Fibroblast of villous mesenchyme (primary cell): ENCODE data around the gene GDPGP1. TPM values are rescaled to one million over a fixed set of nuclear protein-coding genes. Genes with fewer than 3 reads are reported as not detected.
"Not testable (repeated sequence)": the region's sequence is repeated elsewhere in the genome, so short reads cannot be mapped to it uniquely, and the experiment has no call there.

Experiments
- DNase-seq: peaks from one replicate; pipeline ENCODE4 v3.0.0-alpha.2; 2010; ENCODE audit warnings: low read depth
- H3K4me3 ChIP-seq: 2 replicates; pipeline ENCODE4 v1.5.1; 2011; ENCODE audit warnings: low read depth, mild to moderate bottlenecking, low read length
- total RNA-seq: library from RNA; depleted of rRNA; stranded (reverse); fragments of >200 nt; gene quantifications from 2 replicates; pipeline ENCODE4 v1.2.3, GENCODE V29; 2012
- TF ChIP-seq, protein P1 (sequence below): IDR thresholded peaks from 2 replicates; pipeline ENCODE4 v1.5.1; 2012; ENCODE audit warnings: low read depth, mild to moderate bottlenecking, low read length; ENCODE audit not compliant: insufficient read depth

Gene GDPGP1
- total RNA-seq, 1 donor = 5.6 TPM

DNA sequence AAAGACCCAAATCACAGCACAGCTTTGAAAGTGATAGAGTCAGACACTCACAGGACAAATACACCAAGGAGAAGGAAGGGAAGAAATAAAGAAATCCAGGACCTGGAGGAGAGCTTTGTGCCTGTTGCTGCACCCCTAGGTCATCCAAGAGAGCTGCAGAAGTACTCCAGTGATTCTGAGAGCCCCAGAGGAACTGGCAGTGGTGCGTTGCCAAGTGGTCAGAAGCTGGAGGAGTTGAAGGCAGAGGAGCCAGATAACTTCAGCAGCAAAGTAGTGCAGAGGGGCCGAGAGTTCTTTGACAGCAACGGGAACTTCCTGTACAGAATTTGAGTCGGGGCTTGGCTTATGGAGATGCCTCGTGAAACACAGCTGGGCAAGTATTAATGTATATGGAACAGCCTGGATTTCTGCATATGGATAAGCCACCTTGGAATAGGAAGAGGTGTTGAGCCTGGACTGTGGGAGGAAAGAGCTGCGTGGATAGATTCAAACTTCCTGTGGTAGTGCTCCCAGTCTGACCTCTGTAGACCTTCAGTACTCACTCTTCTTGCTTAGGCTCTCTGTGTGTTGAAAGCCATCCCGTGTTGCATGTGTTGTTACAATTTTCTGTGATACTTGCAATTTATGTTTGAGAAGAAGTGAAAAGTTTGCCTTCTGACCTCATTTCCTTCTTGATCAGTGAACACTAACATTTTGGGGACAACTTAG lies 37.6 kb downstream of the GDPGP1 start:
- no peak overlapping the region for H3K4me3 ChIP-seq
- TF ChIP-seq, protein P1, sequence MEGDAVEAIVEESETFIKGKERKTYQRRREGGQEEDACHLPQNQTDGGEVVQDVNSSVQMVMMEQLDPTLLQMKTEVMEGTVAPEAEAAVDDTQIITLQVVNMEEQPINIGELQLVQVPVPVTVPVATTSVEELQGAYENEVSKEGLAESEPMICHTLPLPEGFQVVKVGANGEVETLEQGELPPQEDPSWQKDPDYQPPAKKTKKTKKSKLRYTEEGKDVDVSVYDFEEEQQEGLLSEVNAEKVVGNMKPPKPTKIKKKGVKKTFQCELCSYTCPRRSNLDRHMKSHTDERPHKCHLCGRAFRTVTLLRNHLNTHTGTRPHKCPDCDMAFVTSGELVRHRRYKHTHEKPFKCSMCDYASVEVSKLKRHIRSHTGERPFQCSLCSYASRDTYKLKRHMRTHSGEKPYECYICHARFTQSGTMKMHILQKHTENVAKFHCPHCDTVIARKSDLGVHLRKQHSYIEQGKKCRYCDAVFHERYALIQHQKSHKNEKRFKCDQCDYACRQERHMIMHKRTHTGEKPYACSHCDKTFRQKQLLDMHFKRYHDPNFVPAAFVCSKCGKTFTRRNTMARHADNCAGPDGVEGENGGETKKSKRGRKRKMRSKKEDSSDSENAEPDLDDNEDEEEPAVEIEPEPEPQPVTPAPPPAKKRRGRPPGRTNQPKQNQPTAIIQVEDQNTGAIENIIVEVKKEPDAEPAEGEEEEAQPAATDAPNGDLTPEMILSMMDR = no peak
- DNase-seq = no peak

DNA sequence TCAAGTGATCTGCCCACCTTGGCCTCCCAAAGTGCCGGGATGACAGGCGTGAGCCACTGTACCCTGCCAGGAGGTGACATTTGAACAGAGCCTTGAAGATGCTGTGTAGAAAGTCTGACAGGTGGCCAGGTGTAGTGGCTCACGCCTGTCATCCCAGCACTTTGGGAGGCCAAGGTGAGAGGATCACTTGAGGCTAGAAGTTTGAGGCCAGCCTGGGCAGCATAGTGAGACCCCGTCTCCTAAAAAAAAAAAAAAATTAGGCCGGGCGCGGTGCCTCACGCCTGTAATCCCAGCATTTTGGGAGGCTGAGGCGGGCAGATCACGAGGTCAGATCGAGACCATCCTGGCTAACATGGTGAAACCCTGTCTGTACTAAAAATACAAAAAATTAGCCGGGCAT lies 44.5 kb downstream of the GDPGP1 start:
- H3K4me3 ChIP-seq, DNase-seq: not testable (repeated sequence)

DNA sequence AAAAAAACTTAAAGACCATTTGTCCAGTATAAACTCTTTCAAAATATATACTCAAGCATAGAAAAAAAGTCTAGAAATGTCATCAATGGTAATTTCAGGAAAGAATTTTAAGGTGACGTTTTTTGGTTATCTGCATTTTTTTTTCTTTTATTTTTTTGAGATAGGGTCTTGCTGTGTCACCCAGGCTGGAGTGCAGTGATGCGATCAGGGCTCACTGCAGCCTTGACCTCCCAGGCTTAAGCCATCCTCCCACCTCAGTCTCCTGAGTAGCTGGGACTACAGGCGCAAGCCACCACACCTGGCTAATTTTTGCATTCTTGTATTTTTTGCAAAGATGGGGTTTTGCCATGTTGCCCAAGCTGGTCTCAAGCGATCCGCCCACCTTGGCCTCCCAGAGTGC lies 46.7 kb downstream of the GDPGP1 start:
- not testable (repeated sequence) for DNase-seq, H3K4me3 ChIP-seq

DNA sequence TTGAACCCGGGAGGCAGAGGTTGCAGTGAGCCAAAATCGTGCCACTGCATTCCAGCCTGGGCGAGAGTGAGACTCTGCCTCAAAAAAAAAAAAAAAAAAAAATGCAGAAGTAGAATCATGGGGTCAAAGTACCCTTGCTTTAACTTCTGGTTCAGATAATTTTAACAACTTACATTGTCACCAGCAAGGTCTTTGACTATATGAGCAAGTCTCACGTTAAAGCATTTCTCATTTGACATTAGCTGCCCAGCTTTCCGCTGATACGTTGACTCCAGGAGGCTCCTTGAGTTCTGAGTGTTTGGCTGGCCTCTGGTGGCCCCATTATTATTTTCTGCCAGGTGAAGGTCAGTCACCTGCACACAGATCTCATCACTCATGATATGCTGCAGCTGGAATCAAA lies 47.6 kb downstream of the GDPGP1 start:
- H3K4me3 ChIP-seq, DNase-seq: not testable (repeated sequence)

DNA sequence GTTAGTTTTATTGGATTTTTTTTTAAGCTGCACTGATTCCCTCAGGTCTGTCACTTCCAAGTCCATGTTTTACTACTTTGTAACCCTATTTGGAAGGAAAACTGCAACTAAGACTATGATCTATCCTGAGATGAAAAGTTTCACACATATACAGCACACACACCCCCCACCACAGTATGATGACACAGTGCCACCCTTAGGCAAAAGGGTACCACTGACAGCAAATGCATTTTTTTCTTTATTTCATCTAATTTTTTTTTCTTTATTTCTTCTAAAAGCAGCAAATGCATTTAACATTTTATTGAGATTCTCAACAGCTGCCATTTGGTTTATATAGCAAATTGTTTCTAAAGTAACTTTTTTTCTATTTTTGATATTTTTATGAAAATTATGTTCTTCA lies 52.7 kb downstream of the GDPGP1 start:
- TF ChIP-seq, protein P1 = peak; percentile 44
- no peak overlapping the region for H3K4me3 ChIP-seq
- peak; percentile 43 for DNase-seq

DNA sequence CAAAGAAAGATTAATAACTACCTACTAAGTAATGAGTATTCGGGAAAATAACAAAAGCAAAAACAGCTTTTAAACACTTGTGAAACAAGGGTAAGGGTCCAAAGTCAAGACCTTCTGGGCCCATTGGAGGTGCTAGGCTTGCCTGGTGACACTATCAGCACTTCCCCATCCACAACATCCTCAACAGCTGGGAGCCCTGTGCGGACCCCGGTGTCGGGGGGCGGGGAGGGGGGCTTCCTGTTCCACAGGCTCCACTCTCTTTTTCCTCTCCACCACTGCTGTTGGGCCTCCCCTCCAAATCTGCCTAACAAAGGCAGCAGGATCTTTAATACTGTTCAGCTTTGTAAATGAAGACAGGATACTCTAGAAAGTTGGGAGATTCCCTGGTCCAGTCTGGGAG lies 53.1 kb downstream of the GDPGP1 start:
- no peak for DNase-seq
- H3K4me3 ChIP-seq = no peak overlapping the region
- TF ChIP-seq, protein P1 = no peak

DNA sequence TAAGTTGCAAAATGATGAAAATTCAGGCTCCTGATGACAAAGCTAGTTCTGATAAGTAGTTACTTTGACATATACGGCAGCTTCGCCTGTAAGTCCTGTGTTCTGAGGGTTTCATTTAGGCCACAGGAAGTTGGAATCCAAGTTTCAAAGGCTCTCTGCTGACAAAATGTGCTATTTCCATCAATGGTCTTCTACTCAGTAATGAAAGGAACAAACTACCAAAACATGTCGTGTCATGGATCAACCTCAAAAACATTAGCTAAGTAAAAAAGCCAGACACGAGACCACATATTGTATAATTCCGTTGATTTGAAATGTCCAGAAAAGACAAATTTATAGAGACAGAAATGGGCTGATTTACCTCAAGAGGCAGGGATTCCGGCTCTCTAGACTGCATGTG lies 53.9 kb downstream of the GDPGP1 start:
- DNase-seq = no peak
- TF ChIP-seq, protein P1 = no peak
- H3K4me3 ChIP-seq = no peak overlapping the region

DNA sequence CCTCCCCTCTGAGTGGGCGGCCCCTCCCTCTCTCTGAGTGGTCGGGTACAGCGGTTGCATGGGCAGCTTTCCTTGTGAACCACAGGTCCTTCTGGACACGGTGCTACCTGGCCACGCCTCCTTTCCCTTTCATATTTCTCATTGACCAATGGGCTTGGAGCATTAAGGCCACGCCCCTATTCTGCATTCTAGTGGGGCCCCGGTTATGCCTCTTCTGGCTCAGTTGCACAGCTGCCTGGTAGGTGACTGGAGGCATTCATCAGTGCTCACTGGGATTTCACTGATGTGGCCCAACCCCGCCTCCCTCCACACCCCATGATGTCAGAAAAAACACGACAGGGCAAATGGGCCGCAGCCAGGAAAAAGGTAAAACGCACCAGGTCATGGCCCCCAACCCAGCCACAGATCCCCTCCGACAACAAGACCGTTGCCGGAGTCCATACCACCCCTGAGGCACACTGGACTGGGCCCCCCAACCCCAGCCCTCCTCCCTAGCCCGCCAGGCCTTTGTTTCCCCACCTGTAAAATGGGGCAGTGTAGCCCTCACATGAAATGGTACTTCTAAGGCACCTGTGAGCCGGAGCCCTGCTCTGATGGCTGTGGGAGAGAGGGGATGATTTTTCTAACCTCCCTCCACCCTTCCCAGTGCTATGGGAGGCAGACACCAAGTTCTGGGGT lies 57.8 kb downstream of the GDPGP1 start:
- no peak for DNase-seq
- TF ChIP-seq, protein P1 = no peak
- no peak overlapping the region for H3K4me3 ChIP-seq
